GM12865 (cell line): Measurements from ENCODE around the gene PFKFB3.

Experiments
- DNase-seq: peaks from one replicate; pipeline ENCODE4 v3.0.0; 2010; ENCODE audit warnings: low read depth
- H3K4me3 ChIP-seq: 2 replicates; pipeline ENCODE4 v1.5.1; 2011; ENCODE audit warnings: mild to moderate bottlenecking, low read depth, low read length, control low read depth
- CTCF ChIP-seq: IDR thresholded peaks from 2 replicates; pipeline ENCODE4 v1.5.1; 2011; ENCODE audit warnings: low read length, control low read depth, low read depth, inconsistent platforms; ENCODE audit not compliant: insufficient read depth; ENCODE audit errors: missing control alignments

PFKFB3 gene

GRCh38 chr10:6227346-6227745, 24.6 kb downstream of the PFKFB3 start:
- no peak for TF ChIP-seq CTCF
- H3K4me3 ChIP-seq = no peak overlapping the region
- no peak for DNase-seq

- DNase-seq = no peak
- TF ChIP-seq CTCF = no peak
These were observed 25.3 kb downstream of the PFKFB3 start for GRCh38 chr10:6228010-6228511.

GRCh38 chr10:6228647-6229046, 25.9 kb downstream of the PFKFB3 start:
- TF ChIP-seq CTCF = no peak
- no peak overlapping the region for H3K4me3 ChIP-seq
- DNase-seq = no peak

More at GRCh38 chr10:6228010-6228511, 25.3 kb downstream of the PFKFB3 start:
- no peak overlapping the region for H3K4me3 ChIP-seq

- H3K4me3 ChIP-seq = no peak overlapping the region
- TF ChIP-seq CTCF = no peak
- DNase-seq = no peak
These were observed 26.6 kb downstream of the PFKFB3 start for GRCh38 chr10:6229290-6229689.

- DNase-seq = no peak
- no peak overlapping the region for H3K4me3 ChIP-seq
- no peak for TF ChIP-seq CTCF
These were observed 27.0 kb downstream of the PFKFB3 start for GRCh38 chr10:6229746-6230145.

GRCh38 chr10:6230315-6230714, 27.6 kb downstream of the PFKFB3 start:
- no peak overlapping the region for H3K4me3 ChIP-seq
- DNase-seq = no peak
- TF ChIP-seq CTCF = no peak

GRCh38 chr10:6231146-6231545, 28.4 kb downstream of the PFKFB3 start:
- H3K4me3 ChIP-seq = no peak overlapping the region
- no peak for DNase-seq
- no peak for TF ChIP-seq CTCF
